Thoracic aorta (tissue), 2 donors: ENCODE results near the gene ANKRD12. TPM values are rescaled to one million over a fixed set of nuclear protein-coding genes. Genes with fewer than 3 reads are reported as not detected.

Experiments used
- ATAC-seq: fragments of 150-250 bp; one replicate; pipeline ENCODE4 v1.8.0; 2017; ENCODE audit warnings: low read depth; ENCODE audit not compliant: insufficient number of reproducible peaks, low FRiP score
- DNase-seq: peaks from one replicate; pipeline ENCODE4 v3.0.0-alpha.2; 2020; ENCODE audit warnings: low spot score
- H3K27ac ChIP-seq, 2 donors: fragments of 200-600 bp; sonication (generic); 1 replicate in 1 of 2; 2 replicates in 1 of 2; pipeline ENCODE4 v1.5.1; 2016; ENCODE audit warnings: mild to moderate bottlenecking in 2 of 2, moderate library complexity in 2 of 2
- H3K27me3 ChIP-seq: fragments of 200-600 bp; sonication (generic); replicated peaks from 2 replicates; pipeline ENCODE4 v1.6.0; 2016; ENCODE audit warnings: mild to moderate bottlenecking; ENCODE audit not compliant: insufficient read depth
- H3K36me3 ChIP-seq: fragments of 200-600 bp; sonication (generic); one replicate; pipeline ENCODE4 v1.5.1; 2016
- H3K4me1 ChIP-seq, 2 donors: fragments of 200-600 bp; sonication (generic); 1 replicate in 1 of 2; 2 replicates in 1 of 2; pipeline versions ENCODE4 v1.5.1 to v1.6.0; 2016; ENCODE audit warnings: low read depth in 2 of 2, mild to moderate bottlenecking in 1 of 2; ENCODE audit not compliant: control insufficient read depth in 1 of 2
- H3K4me3 ChIP-seq: fragments of 200-600 bp; sonication (generic); 2 replicates; pipeline ENCODE4 v1.5.1; 2016; ENCODE audit warnings: mild to moderate bottlenecking
- H3K9me3 ChIP-seq: fragments of 200-600 bp; sonication (generic); 2 replicates; pipeline ENCODE4 v1.5.1; 2016
- total RNA-seq, 2 donors: library from RNA; depleted of rRNA; stranded (reverse); fragments of >200 nt; gene quantifications; one replicate each; pipeline versions ENCODE4 v1.1.0 to v1.2.3, GENCODE V29; 2016
- TF ChIP-seq, protein P1 (sequence below): fragments of 200-600 bp; sonication (generic); IDR thresholded peaks from one replicate; pipeline ENCODE4 v1.5.1; 2019; ENCODE audit warnings: antibody characterized with exemption

The ANKRD12 gene
- total RNA-seq, 2 donors from 2014 or later: 35.6 to 70.3 TPM

DNA sequence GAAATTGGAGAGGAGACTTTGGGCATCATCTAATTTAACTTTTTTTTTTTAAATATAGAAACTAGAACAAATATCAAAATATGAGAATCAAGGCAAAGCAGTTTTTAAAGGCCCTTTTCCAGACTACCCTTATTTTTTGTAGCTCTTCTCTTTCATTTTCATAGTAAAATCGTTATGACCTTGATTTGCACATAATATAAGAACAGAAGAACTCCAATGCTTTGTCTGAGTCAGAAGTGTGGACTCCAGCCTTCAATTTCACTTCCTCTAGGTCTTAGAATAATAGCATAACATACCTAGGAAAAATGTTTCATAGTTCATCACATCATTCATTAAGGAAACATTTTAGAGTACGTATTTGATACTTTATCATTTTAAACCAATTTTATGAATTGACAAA, 74.4 kb downstream of the ANKRD12 start:
- Histone ChIP-seq H3K4me1 (peaks cover 0 to 9% of the 10 kb centered on the region in 2 donors), H3K36me3 (peaks cover under 1% of the 10 kb centered on the region), H3K9me3 (no peaks in the 10 kb centered on the region), H3K4me3 (no peak overlapping the region), H3K27ac (no peak overlapping the region), H3K27me3 (no peaks in the 10 kb centered on the region)
- DNase-seq (no peak), ATAC-seq (no peak)
- TF ChIP-seq, protein P1, sequence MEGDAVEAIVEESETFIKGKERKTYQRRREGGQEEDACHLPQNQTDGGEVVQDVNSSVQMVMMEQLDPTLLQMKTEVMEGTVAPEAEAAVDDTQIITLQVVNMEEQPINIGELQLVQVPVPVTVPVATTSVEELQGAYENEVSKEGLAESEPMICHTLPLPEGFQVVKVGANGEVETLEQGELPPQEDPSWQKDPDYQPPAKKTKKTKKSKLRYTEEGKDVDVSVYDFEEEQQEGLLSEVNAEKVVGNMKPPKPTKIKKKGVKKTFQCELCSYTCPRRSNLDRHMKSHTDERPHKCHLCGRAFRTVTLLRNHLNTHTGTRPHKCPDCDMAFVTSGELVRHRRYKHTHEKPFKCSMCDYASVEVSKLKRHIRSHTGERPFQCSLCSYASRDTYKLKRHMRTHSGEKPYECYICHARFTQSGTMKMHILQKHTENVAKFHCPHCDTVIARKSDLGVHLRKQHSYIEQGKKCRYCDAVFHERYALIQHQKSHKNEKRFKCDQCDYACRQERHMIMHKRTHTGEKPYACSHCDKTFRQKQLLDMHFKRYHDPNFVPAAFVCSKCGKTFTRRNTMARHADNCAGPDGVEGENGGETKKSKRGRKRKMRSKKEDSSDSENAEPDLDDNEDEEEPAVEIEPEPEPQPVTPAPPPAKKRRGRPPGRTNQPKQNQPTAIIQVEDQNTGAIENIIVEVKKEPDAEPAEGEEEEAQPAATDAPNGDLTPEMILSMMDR: no peak

DNA sequence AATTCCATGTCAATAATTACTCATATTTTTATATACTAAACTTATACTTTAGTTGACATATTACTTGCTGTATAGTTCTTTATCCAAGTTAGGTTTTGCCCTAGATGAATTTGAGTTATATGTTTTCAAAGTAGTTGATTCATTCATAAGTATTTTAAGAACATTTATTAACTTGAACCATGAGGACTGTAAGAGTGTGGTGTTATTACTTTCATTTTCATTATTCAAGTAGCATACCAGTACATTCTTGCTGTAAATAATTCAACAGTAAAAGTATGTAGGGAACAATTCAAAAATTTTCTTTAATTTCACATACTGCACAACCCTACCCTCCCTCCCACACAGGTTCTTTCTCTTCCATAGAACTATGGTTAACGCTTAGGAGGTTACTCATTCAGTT, 75.4 kb downstream of the ANKRD12 start:
- TF ChIP-seq, protein P1: no peak
- no peaks in the 10 kb centered on the region for H3K9me3 ChIP-seq
- ATAC-seq: no peak
- DNase-seq: no peak
- H3K4me3 ChIP-seq: no peak overlapping the region
- H3K36me3 ChIP-seq: peaks cover 9% of the 10 kb centered on the region
- peaks cover 0 to 9% of the 10 kb centered on the region in 2 donors for H3K4me1 ChIP-seq
- H3K27me3 ChIP-seq: no peaks in the 10 kb centered on the region
- H3K27ac ChIP-seq: no peak overlapping the region

DNA sequence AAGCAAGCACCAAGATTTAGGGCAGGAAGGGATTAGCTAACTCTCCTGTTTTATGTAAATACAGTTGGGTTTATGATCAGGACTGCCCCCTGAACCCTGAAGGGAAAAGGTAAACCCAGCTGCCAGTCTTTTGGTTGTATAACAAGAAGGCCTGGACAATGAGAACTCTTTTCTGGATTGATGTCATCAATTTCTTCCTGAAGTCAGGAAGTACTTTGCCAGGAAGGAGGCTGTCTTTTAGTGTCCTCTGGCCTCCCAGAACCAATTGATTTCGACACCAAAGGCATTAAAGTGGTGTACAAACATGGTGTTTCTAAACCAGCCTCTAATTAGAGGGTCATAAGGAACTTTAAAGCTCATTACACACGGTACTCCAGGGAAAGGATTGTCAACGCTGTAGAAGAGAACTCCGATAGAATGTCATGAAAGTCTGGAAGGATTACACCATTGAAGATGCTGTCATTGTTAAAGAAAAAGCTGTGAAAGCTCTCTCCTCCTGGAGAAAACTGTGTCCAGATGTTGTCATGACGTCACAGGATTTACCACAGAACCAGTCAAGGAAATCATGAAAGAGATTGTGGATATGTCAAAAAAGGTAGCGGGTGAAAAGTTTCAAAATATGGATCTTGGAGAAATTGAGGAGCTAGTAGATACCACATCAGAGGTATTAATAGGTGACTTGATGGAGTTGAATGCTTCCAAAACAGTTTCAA, 78.8 kb downstream of the ANKRD12 start:
- ATAC-seq: no peak
- no peaks in the 10 kb centered on the region for H3K9me3 ChIP-seq
- no peaks in the 10 kb centered on the region for H3K4me1 ChIP-seq
- no peak overlapping the region for H3K27ac ChIP-seq
- no peaks in the 10 kb centered on the region for H3K27me3 ChIP-seq
- H3K36me3 ChIP-seq: peaks cover 13% of the 10 kb centered on the region
- no peak for DNase-seq
- no peak overlapping the region for H3K4me3 ChIP-seq
- TF ChIP-seq, protein P1: no peak

DNA sequence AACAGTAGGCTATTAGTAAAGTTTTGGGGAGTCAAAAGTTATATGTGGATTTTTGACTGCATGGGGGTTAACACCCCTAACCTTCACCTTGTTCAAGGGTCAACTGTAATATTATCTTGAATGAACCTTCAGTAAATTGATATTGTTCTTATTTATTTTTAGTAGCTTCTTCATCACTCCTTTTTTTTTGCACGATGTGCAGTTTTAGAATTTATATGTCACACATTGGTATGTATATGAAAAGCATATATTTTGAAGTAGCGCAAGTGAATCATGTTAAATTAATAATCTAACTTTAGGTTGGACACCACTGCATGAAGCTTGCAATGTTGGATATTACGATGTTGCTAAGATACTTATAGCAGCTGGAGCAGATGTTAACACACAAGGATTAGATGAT, 79.9 kb downstream of the ANKRD12 start:
- Histone ChIP-seq H3K27me3 (no peaks in the 10 kb centered on the region), H3K4me3 (no peak overlapping the region), H3K9me3 (no peaks in the 10 kb centered on the region), H3K4me1 (no peaks in the 10 kb centered on the region), H3K27ac (no peak overlapping the region), H3K36me3 (peaks cover 16% of the 10 kb centered on the region)
- ATAC-seq (no peak), DNase-seq (no peak)
- TF ChIP-seq, protein P1: no peak

DNA sequence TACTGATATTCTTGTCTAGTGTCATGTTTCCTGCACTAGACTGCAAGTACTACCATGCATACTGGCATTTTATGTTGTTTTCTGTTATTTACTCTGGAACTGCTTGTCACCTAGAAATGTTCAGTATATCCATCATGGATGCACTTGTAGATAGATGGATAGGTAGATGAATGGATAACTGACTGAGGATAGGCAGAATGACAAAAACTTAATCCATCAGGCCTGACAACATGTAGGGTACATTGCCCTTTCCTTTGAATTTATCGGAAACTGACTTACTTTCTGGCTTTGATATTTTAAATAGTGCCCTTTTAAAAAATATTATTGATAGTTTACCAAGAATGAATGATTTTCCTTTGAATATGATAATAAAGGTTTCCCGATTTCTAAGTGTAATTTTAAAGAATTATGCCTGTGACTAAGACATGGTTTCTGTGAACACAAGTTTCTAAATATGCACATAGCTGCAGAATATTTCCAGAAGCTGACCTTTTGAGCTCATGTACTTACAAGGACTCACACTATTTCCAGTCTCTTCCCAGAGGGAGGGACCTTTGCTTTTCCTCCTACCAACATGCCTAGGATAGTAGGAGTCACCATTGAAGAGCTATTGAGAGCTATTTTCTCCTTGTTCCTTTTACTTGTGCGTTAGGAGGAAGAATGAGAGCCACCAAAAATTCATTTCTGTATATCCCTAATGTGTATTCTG, 81.3 kb downstream of the ANKRD12 start:
- H3K36me3 ChIP-seq: peaks cover 19% of the 10 kb centered on the region
- no peak for ATAC-seq

More for the DNA sequence above, 81.3 kb downstream of the ANKRD12 start:
- no peak for DNase-seq
- no peak overlapping the region for H3K27ac ChIP-seq
- H3K9me3 ChIP-seq: no peaks in the 10 kb centered on the region
- no peak overlapping the region for H3K4me3 ChIP-seq
- no peaks in the 10 kb centered on the region for H3K4me1 ChIP-seq
- TF ChIP-seq, protein P1: no peak
- no peaks in the 10 kb centered on the region for H3K27me3 ChIP-seq
